Activated CD8-positive, alpha-beta memory T cell treated with anti-CD3 and anti-CD28 coated beads, Interleukin-2, amount 10 ng/mL, durations not matched to agents 7 days and 5 days (primary cell): ENCODE results near the gene SLC22A23. TPM values are rescaled to one million over a fixed set of nuclear protein-coding genes. Genes with fewer than 3 reads are reported as not detected.

ENCODE experiments used
- ATAC-seq: fragments of 150-1000 bp; cut with Tn5 transposase; one replicate; pipeline ENCODE4 v1.10.0; 2021; ENCODE audit warnings: moderate library complexity
- CTCF ChIA-PET: fragments of 350-600 bp; sonication (Branson Sonifier 250); formaldehyde crosslinking; loops from one replicate; lab custom pipeline; 2021; ENCODE audit warnings: antibody characterized with exemption; lab: Charles Lee
- DNase-seq: peaks from one replicate; pipeline ENCODE4 v3.0.0-alpha.2; 2020
- H3K27ac Mint-ChIP-seq: one replicate; pipeline ENCODE4 v1.8.0; 2021; ENCODE audit warnings: mild to moderate bottlenecking, mixed read lengths
- H3K27me3 Mint-ChIP-seq: one replicate; pipeline ENCODE4 v1.8.0; 2021; ENCODE audit warnings: mixed read lengths
- H3K36me3 Mint-ChIP-seq: one replicate; pipeline ENCODE4 v1.8.0; 2021; ENCODE audit warnings: mild to moderate bottlenecking, mixed read lengths
- H3K4me1 Mint-ChIP-seq: one replicate; pipeline ENCODE4 v1.8.0; 2021; ENCODE audit warnings: mixed read lengths
- H3K4me3 Mint-ChIP-seq: one replicate; pipeline ENCODE4 v1.8.0; 2021; ENCODE audit warnings: mild to moderate bottlenecking, moderate library complexity, mixed read lengths
- H3K9me3 Mint-ChIP-seq: one replicate; pipeline ENCODE4 v1.8.0; 2022; ENCODE audit warnings: low read depth, mixed read lengths
- total RNA-seq, 2 experiments: library from RNA; stranded (reverse); gene quantifications; one replicate each; pipeline ENCODE4 v1.2.3, GENCODE V29; 2021

SLC22A23 gene
- total RNA-seq, 2 experiments from 2014 or later = 0.07 to 0.20 TPM

DNA sequence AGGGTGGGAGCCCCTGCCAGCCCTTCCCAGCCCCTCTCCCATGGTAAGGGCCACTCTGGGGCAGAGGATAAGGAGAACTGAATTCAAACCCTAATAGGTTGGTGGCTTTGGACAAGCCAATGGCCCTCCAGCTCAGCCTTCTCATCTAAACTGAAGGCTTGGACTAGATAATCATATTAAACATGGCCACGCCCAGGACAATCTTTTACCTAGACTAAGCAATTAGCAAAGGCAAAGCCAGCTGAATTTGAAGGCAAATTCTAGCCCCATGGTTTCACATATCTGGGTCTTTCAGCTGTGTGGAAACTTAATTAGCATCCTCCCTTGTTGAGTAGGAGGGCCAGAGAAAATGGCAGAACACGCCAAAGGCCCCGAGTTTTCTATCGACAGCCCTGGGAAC is 10.7 kb downstream of the SLC22A23 start:
- no peak for ATAC-seq
- Mint-ChIP-seq H3K4me1 (no peaks in the 10 kb centered on the region), H3K27me3 (peaks cover 16% of the 10 kb centered on the region), H3K4me3 (no peak overlapping the region), H3K27ac (no peak overlapping the region), H3K9me3 (no peaks in the 10 kb centered on the region), H3K36me3 (no peaks in the 10 kb centered on the region)
- DNase-seq = no peak
- CTCF ChIA-PET = no interaction called here

DNA sequence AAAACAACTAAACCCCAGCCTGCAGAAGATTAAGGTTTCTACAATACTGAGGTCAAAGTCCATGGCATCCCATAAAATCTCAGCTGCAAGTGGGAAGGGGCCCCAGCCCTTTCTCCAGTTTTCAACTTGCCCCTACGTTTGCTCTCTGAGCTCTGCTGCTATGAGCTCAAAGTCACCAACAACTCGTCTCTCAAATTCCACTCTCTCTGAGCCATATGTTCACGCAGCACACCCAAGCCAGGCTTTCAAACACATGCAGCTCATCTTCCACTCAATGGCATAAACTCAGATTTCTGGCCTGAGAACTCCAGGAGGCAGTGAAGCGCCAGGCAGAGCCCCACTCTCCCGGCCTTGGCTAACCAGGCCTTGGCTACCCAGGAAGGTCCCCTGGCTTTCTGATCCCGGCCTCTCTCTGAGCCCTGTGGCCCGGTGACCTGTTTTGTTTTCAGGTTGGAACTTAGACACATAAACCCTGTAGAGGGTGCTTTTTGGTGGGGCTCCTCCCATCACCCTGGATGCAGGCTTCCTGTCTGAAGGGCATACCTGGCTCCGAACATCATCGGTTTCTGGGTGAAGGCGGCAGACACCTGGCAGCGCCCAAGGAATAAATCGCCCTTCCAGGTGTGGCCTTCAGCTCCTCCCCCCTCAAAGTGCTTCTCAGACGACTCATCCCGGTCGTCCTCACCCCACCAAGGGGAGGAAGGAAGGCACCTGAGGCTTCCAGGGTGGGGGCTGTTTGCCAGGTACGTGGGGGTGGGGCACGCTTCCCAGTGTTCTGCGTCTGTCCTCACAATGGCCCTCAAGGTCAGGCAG is 12.4 kb downstream of the SLC22A23 start:
- no peak for ATAC-seq
- H3K27me3 Mint-ChIP-seq = peaks cover 8% of the 10 kb centered on the region
- no peaks in the 10 kb centered on the region for H3K4me1 Mint-ChIP-seq
- H3K4me3 Mint-ChIP-seq = no peak overlapping the region
- no peaks in the 10 kb centered on the region for H3K36me3 Mint-ChIP-seq
- DNase-seq = no peak
- no peaks in the 10 kb centered on the region for H3K9me3 Mint-ChIP-seq
- no peak overlapping the region for H3K27ac Mint-ChIP-seq
- CTCF ChIA-PET = no interaction called here

GRCh38 chr6:3443221-3443515 is 13.7 kb downstream of the SLC22A23 start:
- Mint-ChIP-seq H3K27ac (no peak overlapping the region), H3K36me3 (no peaks in the 10 kb centered on the region), H3K9me3 (no peaks in the 10 kb centered on the region), H3K27me3 (peaks cover 3% of the 10 kb centered on the region), H3K4me3 (no peak overlapping the region), H3K4me1 (no peaks in the 10 kb centered on the region)
- DNase-seq (no peak), ATAC-seq (no peak)
- CTCF ChIA-PET = no interaction called here

DNA sequence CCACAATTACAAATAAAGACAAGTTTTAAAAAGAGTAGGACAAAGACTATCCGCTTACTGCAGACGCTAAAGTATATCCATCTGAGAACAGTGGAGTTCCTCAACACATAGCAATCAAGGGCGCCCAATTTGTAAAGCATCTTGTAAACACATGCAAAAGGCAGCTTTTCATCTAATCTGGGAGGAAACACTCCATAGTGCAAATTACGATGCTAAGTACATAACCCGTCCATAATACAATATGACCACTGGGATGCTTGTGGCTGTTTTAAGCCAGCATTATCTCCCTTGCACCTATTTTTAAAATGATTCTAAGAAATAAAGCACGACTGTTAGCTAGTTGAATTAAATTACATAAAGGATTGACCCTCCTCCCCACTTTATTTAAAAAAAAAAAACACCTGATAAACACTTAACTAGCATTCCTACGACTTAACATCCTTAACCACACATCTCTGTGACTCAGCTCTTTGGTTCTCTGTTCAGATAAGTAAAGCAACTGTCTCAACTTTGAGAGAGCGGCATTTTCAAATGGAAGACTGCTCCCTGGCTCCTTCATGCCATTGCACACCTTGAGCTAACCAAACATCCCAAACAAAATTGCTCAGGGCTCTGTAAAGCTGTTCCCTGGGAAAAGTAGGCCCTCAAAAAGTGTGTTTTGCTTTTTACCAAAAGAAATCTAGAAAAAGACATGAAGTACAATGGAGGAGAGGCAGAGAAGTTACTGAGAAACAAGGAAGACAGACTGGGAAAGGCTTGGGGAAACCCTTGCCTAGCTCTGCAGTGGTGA is 14.2 kb downstream of the SLC22A23 start:
- Mint-ChIP-seq H3K27ac (no peak overlapping the region), H3K27me3 (peaks cover 3% of the 10 kb centered on the region), H3K4me1 (no peaks in the 10 kb centered on the region), H3K36me3 (no peaks in the 10 kb centered on the region), H3K4me3 (no peak overlapping the region), H3K9me3 (no peaks in the 10 kb centered on the region)
- DNase-seq = no peak
- CTCF ChIA-PET = no interaction called here
- no peak for ATAC-seq

GRCh38 chr6:3440911-3441310 is 15.9 kb downstream of the SLC22A23 start:
- H3K9me3 Mint-ChIP-seq = no peaks in the 10 kb centered on the region
- H3K27ac Mint-ChIP-seq = no peak overlapping the region
- no peaks in the 10 kb centered on the region for H3K36me3 Mint-ChIP-seq
- no peaks in the 10 kb centered on the region for H3K4me1 Mint-ChIP-seq
- DNase-seq = no peak
- peaks cover 8% of the 10 kb centered on the region for H3K27me3 Mint-ChIP-seq
- CTCF ChIA-PET = no interaction called here
- no peak overlapping the region for H3K4me3 Mint-ChIP-seq
- no peak for ATAC-seq

DNA sequence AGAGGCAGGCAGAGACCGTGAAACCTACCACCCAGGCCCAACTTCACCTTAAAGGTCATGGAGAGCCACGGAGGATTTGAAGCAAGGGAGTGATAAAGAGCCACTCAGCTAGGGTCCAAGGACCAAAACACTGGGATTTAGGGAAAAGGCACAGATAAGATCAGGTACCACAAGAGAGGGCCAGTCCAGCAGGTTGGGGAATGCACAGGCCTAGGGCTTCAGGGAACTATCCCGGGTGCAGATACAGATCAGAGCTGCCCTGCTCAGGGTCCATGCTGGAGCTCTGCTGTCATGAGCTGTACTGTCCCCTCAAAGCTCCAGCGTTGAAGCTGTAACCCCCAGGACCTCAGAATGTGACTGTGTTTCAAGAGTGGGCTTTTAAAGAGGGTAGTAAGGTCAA is 16.9 kb downstream of the SLC22A23 start:
- H3K9me3 Mint-ChIP-seq = no peaks in the 10 kb centered on the region
- no peak overlapping the region for H3K27ac Mint-ChIP-seq
- no peaks in the 10 kb centered on the region for H3K36me3 Mint-ChIP-seq
- no peak overlapping the region for H3K4me3 Mint-ChIP-seq
- CTCF ChIA-PET = interaction anchor here (1.0 kb wide), 1 partner anchor 29 kb away, joined by 3 read pairs; no protein-coding TSS in a partner anchor
- H3K4me1 Mint-ChIP-seq = no peaks in the 10 kb centered on the region
- peaks cover 11% of the 10 kb centered on the region for H3K27me3 Mint-ChIP-seq
- ATAC-seq (no peak), DNase-seq (no peak)

DNA sequence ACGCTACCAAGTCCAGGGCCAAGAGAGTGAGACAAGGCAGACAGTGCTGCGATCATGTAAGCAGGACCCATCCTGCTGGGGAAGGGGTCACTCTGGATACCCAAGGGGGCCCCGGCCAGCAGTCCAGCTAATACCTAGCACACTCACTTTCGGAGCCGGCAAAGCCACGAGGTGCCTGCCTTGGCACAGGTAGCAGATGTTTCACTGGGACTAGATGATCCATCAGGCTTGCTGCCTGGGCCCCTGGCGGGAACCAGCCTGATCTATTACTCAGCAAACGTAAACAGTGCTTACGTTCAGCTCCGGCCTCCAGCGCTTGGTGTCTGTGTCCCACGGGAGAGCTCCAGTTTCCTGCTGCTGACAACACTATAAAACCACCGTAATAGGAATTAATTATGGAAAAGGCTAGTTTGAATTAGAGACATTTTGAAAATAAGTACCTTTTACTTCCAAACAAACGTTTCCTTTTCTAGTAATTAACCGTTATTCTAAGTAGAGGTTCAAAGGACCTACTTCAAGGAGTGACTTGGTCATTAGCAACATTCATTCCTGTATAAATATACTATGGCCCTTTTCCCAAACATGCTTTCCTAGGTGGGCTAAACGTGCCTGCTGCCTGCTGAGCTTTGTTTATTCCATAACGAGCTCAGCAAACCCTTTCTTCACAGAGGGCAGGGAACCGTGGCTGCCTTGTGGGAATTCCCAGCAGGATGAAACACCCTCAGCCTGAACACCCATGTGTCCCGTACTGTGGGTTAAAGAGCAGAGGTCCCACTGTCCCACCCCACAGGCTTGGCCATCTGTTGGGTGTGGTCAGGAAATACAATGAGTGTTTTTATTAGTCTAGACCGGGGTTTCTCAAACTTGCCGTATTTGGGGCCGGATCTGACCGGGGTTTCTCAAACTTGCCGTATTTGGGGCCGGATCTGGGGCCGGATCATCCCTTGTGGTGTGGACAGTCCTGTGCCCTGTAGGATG is 18.4 kb downstream of the SLC22A23 start:
- ATAC-seq (no peak), DNase-seq (no peak)

GRCh38 chr6:3433005-3433404 is 23.8 kb downstream of the SLC22A23 start:
- no peak for DNase-seq
- Mint-ChIP-seq H3K27me3 (peaks cover 17% of the 10 kb centered on the region), H3K4me1 (no peaks in the 10 kb centered on the region), H3K36me3 (no peaks in the 10 kb centered on the region), H3K27ac (no peak overlapping the region), H3K9me3 (no peaks in the 10 kb centered on the region), H3K4me3 (no peak overlapping the region)
- no peak for ATAC-seq
- CTCF ChIA-PET = interaction anchor here (1.0 to 1.3 kb wide), 2 partner anchors 18 to 22 kb away, joined by 3 read pairs; no protein-coding TSS in a partner anchor

More for the DNA sequence above, 18.4 kb downstream of the SLC22A23 start:
- H3K36me3 Mint-ChIP-seq = no peaks in the 10 kb centered on the region
- H3K27me3 Mint-ChIP-seq = peaks cover 13% of the 10 kb centered on the region
- no peaks in the 10 kb centered on the region for H3K9me3 Mint-ChIP-seq
- no peaks in the 10 kb centered on the region for H3K4me1 Mint-ChIP-seq
- no peak overlapping the region for H3K27ac Mint-ChIP-seq
- no peak overlapping the region for H3K4me3 Mint-ChIP-seq
- CTCF ChIA-PET = interaction anchor here (0.6 to 0.7 kb wide), 2 partner anchors 13 to 45 kb away, joined by 3 read pairs; no protein-coding TSS in a partner anchor

DNA sequence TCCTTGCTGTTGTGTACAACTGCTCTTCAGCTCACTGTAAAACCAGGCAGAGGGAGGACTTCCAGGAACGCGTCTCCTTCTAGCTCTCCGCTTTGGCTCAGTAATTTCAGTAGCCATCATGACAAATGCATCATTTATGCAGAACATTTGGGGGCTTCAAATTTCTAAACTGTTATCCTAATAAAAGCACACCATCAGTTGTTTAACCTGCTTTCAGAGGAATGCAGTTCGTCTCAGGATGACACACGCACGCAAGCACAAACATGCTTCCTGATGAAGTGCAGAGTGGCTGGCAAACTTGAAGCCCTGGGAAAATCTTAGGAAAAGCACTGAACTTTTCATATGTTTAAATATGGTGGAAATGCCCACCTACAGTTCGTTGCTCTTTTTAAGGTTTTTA is 24.4 kb downstream of the SLC22A23 start:
- ATAC-seq = no peak
- Mint-ChIP-seq H3K4me1 (no peaks in the 10 kb centered on the region), H3K27me3 (peaks cover 17% of the 10 kb centered on the region), H3K27ac (no peak overlapping the region), H3K9me3 (no peaks in the 10 kb centered on the region), H3K4me3 (no peak overlapping the region), H3K36me3 (no peaks in the 10 kb centered on the region)
- CTCF ChIA-PET = interaction anchor here (1.0 to 1.3 kb wide), 2 partner anchors 17 to 22 kb away, joined by 3 read pairs; no protein-coding TSS in a partner anchor
- DNase-seq = no peak

GRCh38 chr6:3431994-3432393 is 24.9 kb downstream of the SLC22A23 start:
- H3K27ac Mint-ChIP-seq = no peak overlapping the region
- DNase-seq = no peak
- ATAC-seq = no peak
- H3K9me3 Mint-ChIP-seq = no peaks in the 10 kb centered on the region
- CTCF ChIA-PET = no interaction called here
- no peaks in the 10 kb centered on the region for H3K36me3 Mint-ChIP-seq
- no peak overlapping the region for H3K4me3 Mint-ChIP-seq
- H3K4me1 Mint-ChIP-seq = no peaks in the 10 kb centered on the region
- peaks cover 17% of the 10 kb centered on the region for H3K27me3 Mint-ChIP-seq

- H3K4me3 Mint-ChIP-seq = no peak overlapping the region
- H3K27ac Mint-ChIP-seq = no peak overlapping the region
- no peaks in the 10 kb centered on the region for H3K36me3 Mint-ChIP-seq
- no peaks in the 10 kb centered on the region for H3K4me1 Mint-ChIP-seq
- DNase-seq (no peak), ATAC-seq (no peak)
- no peaks in the 10 kb centered on the region for H3K9me3 Mint-ChIP-seq
- H3K27me3 Mint-ChIP-seq = peaks cover 14% of the 10 kb centered on the region
- CTCF ChIA-PET = no interaction called here
These were observed 27.6 kb downstream of the SLC22A23 start for GRCh38 chr6:3429211-3429610.

GRCh38 chr6:3428700-3429099 is 28.1 kb downstream of the SLC22A23 start:
- no peaks in the 10 kb centered on the region for H3K9me3 Mint-ChIP-seq
- H3K27me3 Mint-ChIP-seq = peaks cover 18% of the 10 kb centered on the region
- no peaks in the 10 kb centered on the region for H3K4me1 Mint-ChIP-seq

DNA sequence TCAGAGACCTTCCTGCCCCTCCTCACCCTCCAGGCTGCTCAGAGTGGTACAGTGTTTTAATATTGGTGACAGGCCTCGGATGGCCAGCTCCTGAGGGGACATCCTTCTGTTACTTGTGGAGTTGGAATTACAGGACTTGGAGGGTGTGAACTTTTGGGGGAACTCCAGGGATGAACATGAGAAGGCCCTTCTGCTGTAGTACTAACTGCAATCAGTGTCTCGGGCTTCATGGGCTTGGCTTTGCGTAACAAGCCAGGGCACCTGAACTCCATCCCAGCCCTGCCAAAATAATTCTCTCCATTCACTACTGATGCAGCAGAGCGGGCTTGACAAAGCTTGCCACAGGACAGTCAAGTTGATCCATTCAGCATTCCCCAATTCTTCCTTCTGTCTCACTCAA is 28.6 kb downstream of the SLC22A23 start:
- no peak for DNase-seq
- H3K4me3 Mint-ChIP-seq = no peak overlapping the region
- no peaks in the 10 kb centered on the region for H3K4me1 Mint-ChIP-seq
- CTCF ChIA-PET = no interaction called here
- H3K36me3 Mint-ChIP-seq = no peaks in the 10 kb centered on the region
- peaks cover 20% of the 10 kb centered on the region for H3K27me3 Mint-ChIP-seq
- H3K9me3 Mint-ChIP-seq = no peaks in the 10 kb centered on the region
- H3K27ac Mint-ChIP-seq = no peak overlapping the region
- ATAC-seq = no peak

More at GRCh38 chr6:3428700-3429099, 28.1 kb downstream of the SLC22A23 start:
- no peaks in the 10 kb centered on the region for H3K36me3 Mint-ChIP-seq
- no peak overlapping the region for H3K27ac Mint-ChIP-seq
- CTCF ChIA-PET = no interaction called here
- no peak for DNase-seq
- no peak for ATAC-seq
- H3K4me3 Mint-ChIP-seq = no peak overlapping the region
